ENCODE results near the gene CBX4. TPM values are rescaled to one million over a fixed set of nuclear protein-coding genes. Genes with fewer than 3 reads are reported as not detected.

The CBX4 gene
- total RNA-seq, 6 experiments from 2014 or later = 8.9 to 21.9 (median 15.1) TPM

DNA sequence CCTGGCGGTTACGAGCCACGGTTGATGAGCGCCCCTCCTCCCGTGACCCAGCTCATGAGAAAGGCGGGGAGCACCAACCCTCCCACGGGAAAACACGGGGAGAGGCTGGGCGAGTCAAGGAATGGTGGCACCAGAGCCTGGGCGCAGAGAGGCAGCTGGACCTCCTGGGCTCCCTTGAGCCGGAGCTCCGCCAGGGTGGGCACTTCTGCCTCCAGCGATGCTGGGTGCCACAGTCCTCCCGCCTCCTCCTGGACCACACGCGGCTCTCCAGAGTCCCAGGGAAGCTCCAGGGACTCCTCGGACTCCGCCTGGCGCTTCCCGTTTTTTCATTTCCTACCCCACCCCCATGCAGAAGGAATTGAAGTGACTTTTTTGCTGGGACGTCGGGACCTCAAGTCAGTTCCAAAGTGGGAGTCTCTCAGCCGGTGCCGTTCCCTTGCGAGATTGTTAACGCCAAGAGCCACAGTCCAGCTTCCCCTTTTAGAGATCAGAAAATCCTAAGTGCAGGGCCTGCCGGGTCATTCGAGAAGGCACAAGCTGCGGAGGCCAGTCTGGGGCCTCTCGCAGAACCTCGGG is 35.7 kb downstream of the CBX4 start:
- ATAC-seq = no peak
- 13% methylated on average over 13 of the region's 31 CpGs for WGBS (ENCODE audit: insufficient coverage, low coverage, low lambda C conversion rate, missing lambda C conversion rate)
- H3K4me3 ChIP-seq = no peak overlapping the region
- peaks cover 0 to 20% (median 0%) of the 10 kb centered on the region in 4 donors for H3K4me1 ChIP-seq
- DNase-seq = no peak
- H3K9me3 ChIP-seq = no peaks in the 10 kb centered on the region
- H3K27ac ChIP-seq = no peak overlapping the region
- intact Hi-C loops (cut with DNase I) = loop anchor here in 1 of 2 donors (5.0 to 10.0 kb wide), 2 partner anchors 39 to 181 kb away; no protein-coding TSS in a partner anchor
- TF ChIP-seq, protein P1, sequence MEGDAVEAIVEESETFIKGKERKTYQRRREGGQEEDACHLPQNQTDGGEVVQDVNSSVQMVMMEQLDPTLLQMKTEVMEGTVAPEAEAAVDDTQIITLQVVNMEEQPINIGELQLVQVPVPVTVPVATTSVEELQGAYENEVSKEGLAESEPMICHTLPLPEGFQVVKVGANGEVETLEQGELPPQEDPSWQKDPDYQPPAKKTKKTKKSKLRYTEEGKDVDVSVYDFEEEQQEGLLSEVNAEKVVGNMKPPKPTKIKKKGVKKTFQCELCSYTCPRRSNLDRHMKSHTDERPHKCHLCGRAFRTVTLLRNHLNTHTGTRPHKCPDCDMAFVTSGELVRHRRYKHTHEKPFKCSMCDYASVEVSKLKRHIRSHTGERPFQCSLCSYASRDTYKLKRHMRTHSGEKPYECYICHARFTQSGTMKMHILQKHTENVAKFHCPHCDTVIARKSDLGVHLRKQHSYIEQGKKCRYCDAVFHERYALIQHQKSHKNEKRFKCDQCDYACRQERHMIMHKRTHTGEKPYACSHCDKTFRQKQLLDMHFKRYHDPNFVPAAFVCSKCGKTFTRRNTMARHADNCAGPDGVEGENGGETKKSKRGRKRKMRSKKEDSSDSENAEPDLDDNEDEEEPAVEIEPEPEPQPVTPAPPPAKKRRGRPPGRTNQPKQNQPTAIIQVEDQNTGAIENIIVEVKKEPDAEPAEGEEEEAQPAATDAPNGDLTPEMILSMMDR (IDR thresholded peaks at IDR 0.05) = no peak
- no peak for TF ChIP-seq POLR2A (IDR thresholded peaks at IDR 0.05)
- H3K36me3 ChIP-seq = no peaks in the 10 kb centered on the region
- H3K27me3 ChIP-seq = peaks cover 27 to 91% of the 10 kb centered on the region in 2 donors

GRCh38 chr17:79802736-79803420 is 36.4 kb downstream of the CBX4 start:
- WGBS (ENCODE audit: insufficient coverage, low coverage, low lambda C conversion rate, missing lambda C conversion rate) = 4% methylated on average over 4 of the region's 57 CpGs
- H3K4me1 ChIP-seq = peaks cover 0 to 26% (median 2%) of the 10 kb centered on the region in 4 donors

DNA sequence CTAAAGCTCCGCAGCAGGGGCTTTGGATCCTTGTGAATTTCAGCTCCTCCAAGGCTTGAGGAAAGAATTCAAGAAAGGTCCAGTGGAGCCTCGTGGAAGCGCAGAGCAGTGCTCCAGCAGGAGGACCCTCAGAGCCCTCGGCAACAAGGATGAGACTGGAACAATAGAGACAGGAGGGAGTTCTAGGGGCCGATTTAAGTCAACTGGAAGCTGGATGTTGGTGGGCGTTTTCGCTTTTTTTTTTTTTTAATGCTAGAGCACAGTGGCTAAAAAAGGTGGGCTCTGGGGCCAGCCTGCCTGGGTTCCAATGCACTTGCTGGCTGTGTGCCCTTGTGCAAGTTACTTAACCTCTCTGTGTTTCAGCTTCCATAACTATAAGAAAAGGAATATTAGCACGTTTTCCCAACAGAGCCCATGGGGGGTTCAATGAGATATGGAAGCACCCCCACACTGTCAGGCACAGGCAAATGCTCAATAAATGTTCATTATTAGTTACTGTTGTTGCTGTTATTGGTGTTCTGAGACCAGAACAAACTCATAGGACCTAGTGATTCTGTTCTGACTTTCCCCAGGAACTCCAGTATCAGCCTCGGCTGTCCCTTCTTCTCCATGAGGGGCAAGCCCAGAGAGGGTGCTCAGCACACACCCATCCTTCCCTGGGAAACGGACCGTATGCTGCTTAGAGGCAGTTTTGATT is 37.1 kb downstream of the CBX4 start:
- WGBS (ENCODE audit: insufficient coverage, low coverage, low lambda C conversion rate, missing lambda C conversion rate) = 2% methylated on average over 8 of the region's 11 CpGs
- Histone ChIP-seq H3K36me3 (no peaks in the 10 kb centered on the region), H3K4me1 (peaks cover 0 to 28% (median 3%) of the 10 kb centered on the region in 4 donors)

More at GRCh38 chr17:79802736-79803420, 36.4 kb downstream of the CBX4 start:
- Histone ChIP-seq H3K9me3 (no peaks in the 10 kb centered on the region), H3K27ac (no peak overlapping the region), H3K27me3 (peaks cover 27 to 90% of the 10 kb centered on the region in 2 donors), H3K4me3 (no peak overlapping the region), H3K36me3 (no peaks in the 10 kb centered on the region)
- TF ChIP-seq, protein P1 (IDR thresholded peaks at IDR 0.05) = no peak
- no peak for TF ChIP-seq POLR2A (IDR thresholded peaks at IDR 0.05)
- DNase-seq = no peak
- intact Hi-C loops (cut with DNase I) = loop anchor here in 1 of 2 donors (5.0 to 10.0 kb wide), 2 partner anchors 39 to 182 kb away; no protein-coding TSS in a partner anchor
- ATAC-seq = no peak

GRCh38 chr17:79801156-79802038 is 37.8 kb downstream of the CBX4 start:
- no peak overlapping the region for H3K27ac ChIP-seq
- DNase-seq (peak in 1 of 3 donors; percentile 68), ATAC-seq (peak in 1 of 4 donors; percentile 2)
- H3K27me3 ChIP-seq = peaks cover 27 to 79% of the 10 kb centered on the region in 2 donors
- no peak overlapping the region for H3K4me3 ChIP-seq
- no peaks in the 10 kb centered on the region for H3K9me3 ChIP-seq
- WGBS (ENCODE audit: insufficient coverage, low coverage, low lambda C conversion rate, missing lambda C conversion rate) = 17% methylated on average over 10 of the region's 52 CpGs
- TF ChIP-seq POLR2A (IDR thresholded peaks at IDR 0.05) = no peak
- TF ChIP-seq, protein P1 (IDR thresholded peaks at IDR 0.05) = no peak
- H3K36me3 ChIP-seq = no peaks in the 10 kb centered on the region
- intact Hi-C loops (cut with DNase I) = loop anchor here in 1 of 2 donors (5.0 to 10.0 kb wide), 2 partner anchors 41 to 183 kb away; no protein-coding TSS in a partner anchor
- peaks cover 0 to 28% (median 4%) of the 10 kb centered on the region in 4 donors for H3K4me1 ChIP-seq

More for the DNA sequence above, 37.1 kb downstream of the CBX4 start:
- intact Hi-C loops (cut with DNase I) = loop anchor here in 1 of 2 donors (5.0 to 10.0 kb wide), 2 partner anchors 40 to 183 kb away; no protein-coding TSS in a partner anchor
- H3K9me3 ChIP-seq = no peaks in the 10 kb centered on the region
- no peak for TF ChIP-seq POLR2A (IDR thresholded peaks at IDR 0.05)
- H3K27me3 ChIP-seq = peaks cover 27 to 85% of the 10 kb centered on the region in 2 donors
- no peak overlapping the region for H3K27ac ChIP-seq
- no peak overlapping the region for H3K4me3 ChIP-seq
- ATAC-seq (no peak), DNase-seq (no peak)

All from right lobe of liver (tissue), 6 donors.